Choroid plexus epithelial cell (primary cell): ENCODE measurements around the gene ACSL5.

Experiments
- DNase-seq: peaks from one replicate; pipeline ENCODE4 v3.0.0-alpha.2; 2010; ENCODE audit warnings: low read depth
- H3K4me3 ChIP-seq: 2 replicates; pipeline ENCODE4 v1.5.1; 2011; ENCODE audit warnings: low read depth, mild to moderate bottlenecking, control low read depth, low read length, moderate library complexity
- CTCF ChIP-seq: conservative IDR thresholded peaks from 2 replicates; pipeline ENCODE4 v1.5.1; 2011; ENCODE audit warnings: low read depth, mild to moderate bottlenecking, control low read depth, inconsistent platforms, low read length, moderate library complexity

The ACSL5 gene

DNA sequence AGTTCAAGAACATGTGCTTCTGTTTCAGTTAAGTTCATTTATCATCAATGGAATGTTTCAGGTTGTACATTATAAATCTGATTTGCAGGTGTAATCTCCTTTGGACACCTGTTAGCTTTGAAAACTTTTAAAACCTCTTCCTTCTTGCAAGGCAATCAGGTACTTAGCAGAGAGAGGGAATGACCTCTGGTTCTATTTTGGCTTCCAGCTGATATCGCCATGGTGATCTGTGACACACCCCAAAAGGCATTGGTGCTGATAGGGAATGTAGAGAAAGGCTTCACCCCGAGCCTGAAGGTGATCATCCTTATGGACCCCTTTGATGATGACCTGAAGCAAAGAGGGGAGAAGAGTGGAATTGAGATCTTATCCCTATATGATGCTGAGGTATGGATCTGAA lies 35.4 kb downstream of the ACSL5 start:
- no peak for TF ChIP-seq CTCF
- H3K4me3 ChIP-seq: no peak overlapping the region
- no peak for DNase-seq

- DNase-seq: no peak
- no peak for TF ChIP-seq CTCF
- H3K4me3 ChIP-seq: no peak overlapping the region
Measured at GRCh38 chr10:112409755-112410154, 35.8 kb downstream of the ACSL5 start.

DNA sequence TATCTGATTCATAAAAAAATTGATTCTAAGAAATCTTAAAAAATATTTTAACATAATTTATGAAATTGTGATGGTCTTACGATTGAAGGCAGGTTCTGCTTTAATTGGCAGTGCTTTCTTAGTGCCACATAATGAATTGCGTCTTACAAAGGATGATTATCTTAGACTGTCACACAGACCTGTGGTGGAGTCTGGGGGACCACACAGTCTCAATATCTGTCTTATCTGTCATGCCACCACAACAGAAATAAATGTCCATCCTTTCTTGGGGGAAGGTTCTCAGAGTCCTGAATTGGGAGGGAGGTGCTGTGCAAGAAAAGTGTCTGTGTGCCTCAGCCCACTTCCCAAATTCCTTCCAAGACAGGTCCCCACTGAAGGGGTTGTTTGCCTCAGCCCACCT lies 38.8 kb downstream of the ACSL5 start:
- no peak overlapping the region for H3K4me3 ChIP-seq
- no peak for TF ChIP-seq CTCF
- no peak for DNase-seq

DNA sequence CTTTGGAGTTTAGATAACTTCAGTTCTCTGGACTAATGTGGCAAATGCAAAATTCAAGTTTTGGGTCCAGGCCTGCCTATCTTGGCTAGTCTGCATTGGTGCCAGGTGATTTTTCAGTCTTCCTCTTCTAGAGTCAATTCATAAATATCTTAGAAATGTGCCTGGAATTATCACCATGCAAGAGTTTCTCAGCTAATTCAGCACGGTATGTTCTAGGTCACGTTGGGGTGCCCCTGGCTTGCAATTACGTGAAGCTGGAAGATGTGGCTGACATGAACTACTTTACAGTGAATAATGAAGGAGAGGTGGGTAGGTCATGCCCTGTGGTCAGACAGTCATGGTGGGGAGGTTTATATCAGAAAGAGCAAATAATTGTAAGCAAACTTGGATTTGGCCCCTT lies 47.8 kb downstream of the ACSL5 start:
- peak; percentile 70 for DNase-seq
- no peak for TF ChIP-seq CTCF
- no peak overlapping the region for H3K4me3 ChIP-seq

- H3K4me3 ChIP-seq: no peak overlapping the region
- TF ChIP-seq CTCF: no peak
- DNase-seq: no peak
Measured at GRCh38 chr10:112424651-112425050, 50.7 kb downstream of the ACSL5 start.

GRCh38 chr10:112426111-112426510 lies 52.2 kb downstream of the ACSL5 start:
- no peak overlapping the region for H3K4me3 ChIP-seq
- TF ChIP-seq CTCF: no peak
- no peak for DNase-seq

GRCh38 chr10:112429147-112429546 lies 55.2 kb downstream of the ACSL5 start:
- TF ChIP-seq CTCF: no peak
- DNase-seq: no peak
- H3K4me3 ChIP-seq: no peak overlapping the region
